Fibroblast of pulmonary artery (primary cell): ENCODE results near the gene INHBC.
"Not testable (repeated sequence)": the region's sequence is repeated elsewhere in the genome, so short reads cannot be mapped to it uniquely, and the experiment has no call there.

Source experiments
- DNase-seq: peaks from one replicate; pipeline ENCODE4 v3.0.0-alpha.2; 2010; ENCODE audit warnings: low read depth
- H3K4me3 ChIP-seq: replicated peaks from 2 replicates; pipeline ENCODE4 v1.5.1; 2011; ENCODE audit warnings: low read depth, mild to moderate bottlenecking, control low read depth, low read length, moderate library complexity
- CTCF ChIP-seq: IDR thresholded peaks from 2 replicates; pipeline ENCODE4 v1.5.1; 2011; ENCODE audit warnings: mild to moderate bottlenecking, control low read depth, low read length, inconsistent platforms; ENCODE audit errors: missing control alignments

Gene INHBC

GRCh38 chr12:57439762-57440266 is 5.2 kb downstream of the INHBC start:
- no peak overlapping the region for H3K4me3 ChIP-seq
- no peak for DNase-seq
- TF ChIP-seq CTCF: no peak

GRCh38 chr12:57441393-57441792 is 6.8 kb downstream of the INHBC start:
- H3K4me3 ChIP-seq, DNase-seq: not testable (repeated sequence)

GRCh38 chr12:57441846-57442427 is 7.4 kb downstream of the INHBC start:
- TF ChIP-seq CTCF: no peak
- H3K4me3 ChIP-seq: no peak overlapping the region

GRCh38 chr12:57444337-57444736 is 9.8 kb downstream of the INHBC start:
- not testable (repeated sequence) for H3K4me3 ChIP-seq, DNase-seq

More at GRCh38 chr12:57441846-57442427, 7.4 kb downstream of the INHBC start:
- DNase-seq: no peak

GRCh38 chr12:57444744-57445143 is 10.2 kb downstream of the INHBC start:
- no peak overlapping the region for H3K4me3 ChIP-seq
- DNase-seq: no peak
- TF ChIP-seq CTCF: no peak

GRCh38 chr12:57446292-57446960 is 11.8 kb downstream of the INHBC start:
- TF ChIP-seq CTCF: no peak
- H3K4me3 ChIP-seq: no peak overlapping the region
- DNase-seq: no peak

GRCh38 chr12:57448669-57449068 is 14.1 kb downstream of the INHBC start:
- no peak for TF ChIP-seq CTCF
- DNase-seq: no peak
- no peak overlapping the region for H3K4me3 ChIP-seq

- H3K4me3 ChIP-seq: no peak overlapping the region
- TF ChIP-seq CTCF: no peak
- no peak for DNase-seq
Observed at GRCh38 chr12:57449375-57449774, 14.8 kb downstream of the INHBC start.
